Dermis blood vessel endothelial cell (primary cell): ENCODE measurements around the gene TLR3. TPM values are rescaled to one million over a fixed set of nuclear protein-coding genes. Genes with fewer than 3 reads are reported as not detected.
"Not testable (repeated sequence)": the region's sequence is repeated elsewhere in the genome, so short reads cannot be mapped to it uniquely, and the experiment has no call there.

Experiments used
- DNase-seq: peaks from one replicate; pipeline ENCODE4 v3.0.0; 2010
- total RNA-seq: library from RNA; depleted of rRNA; stranded (reverse); fragments of >200 nt; gene quantifications from 2 replicates; pipeline ENCODE4 v1.2.3, GENCODE V29; 2014

The TLR3 gene
- 2.4 and 7.1 TPM in 2 replicates for total RNA-seq

DNA sequence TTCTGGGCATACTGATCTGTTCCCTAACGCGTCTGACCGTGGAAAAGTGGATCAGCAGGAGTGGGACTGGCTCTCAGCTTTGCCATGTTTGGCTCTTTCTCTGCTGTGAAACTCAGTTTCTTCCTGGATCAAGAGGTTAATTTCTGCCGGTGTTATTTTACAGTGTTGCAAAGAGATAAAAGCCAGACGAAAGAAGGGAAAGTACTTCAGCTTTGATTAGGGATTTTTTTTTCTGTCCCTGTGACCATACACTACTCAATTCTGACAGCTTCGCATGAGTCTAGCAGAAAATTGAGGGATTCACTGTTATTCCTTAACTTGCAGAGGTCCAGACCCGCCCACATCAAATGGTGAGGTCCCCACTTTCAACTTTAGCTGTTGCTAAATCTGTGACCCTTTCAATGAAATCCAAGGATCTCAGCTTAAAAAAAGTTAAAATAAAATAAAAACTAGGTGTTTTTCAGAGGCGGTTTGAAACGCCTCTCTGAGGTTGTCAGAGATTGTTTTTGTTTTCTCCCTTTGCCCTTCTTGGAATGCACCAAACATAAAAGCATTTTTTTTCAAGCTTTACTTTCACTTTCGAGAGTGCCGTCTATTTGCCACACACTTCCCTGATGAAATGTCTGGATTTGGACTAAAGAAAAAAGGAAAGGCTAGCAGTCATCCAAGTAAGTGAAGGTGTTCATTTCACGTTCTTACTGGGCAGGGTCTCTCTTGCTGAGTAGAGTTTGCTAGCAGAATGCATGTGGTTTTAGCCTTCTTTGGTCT, at the start of gene TLR3:
TSS of gene TLR3 (plus strand) at position 576 of the 768 bp plus-strand sequence. CDS start 7,464 bp downstream, outside the sequence.
- DNase-seq: peak; percentile 41

DNA sequence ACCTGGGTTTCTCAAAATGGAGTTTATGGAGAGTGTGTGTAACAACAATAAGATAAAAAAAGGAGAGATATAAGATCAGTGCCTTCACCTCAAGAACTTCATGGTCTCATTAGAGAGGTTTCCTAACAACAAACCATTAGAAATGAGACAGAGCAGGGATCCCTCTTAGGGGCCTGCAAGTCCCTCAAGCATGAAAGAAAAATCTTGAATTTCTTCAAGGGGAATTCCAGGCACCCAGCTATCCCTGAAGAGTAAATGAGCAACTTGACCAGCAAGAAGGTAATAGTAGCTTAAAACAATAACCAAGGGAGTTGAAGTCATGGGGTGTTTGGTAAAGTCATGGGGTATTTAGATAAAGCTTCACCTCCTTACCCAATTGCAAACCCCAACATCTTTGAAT, 49.7 kb upstream of the TLR3 start:
- DNase-seq: no peak

DNA sequence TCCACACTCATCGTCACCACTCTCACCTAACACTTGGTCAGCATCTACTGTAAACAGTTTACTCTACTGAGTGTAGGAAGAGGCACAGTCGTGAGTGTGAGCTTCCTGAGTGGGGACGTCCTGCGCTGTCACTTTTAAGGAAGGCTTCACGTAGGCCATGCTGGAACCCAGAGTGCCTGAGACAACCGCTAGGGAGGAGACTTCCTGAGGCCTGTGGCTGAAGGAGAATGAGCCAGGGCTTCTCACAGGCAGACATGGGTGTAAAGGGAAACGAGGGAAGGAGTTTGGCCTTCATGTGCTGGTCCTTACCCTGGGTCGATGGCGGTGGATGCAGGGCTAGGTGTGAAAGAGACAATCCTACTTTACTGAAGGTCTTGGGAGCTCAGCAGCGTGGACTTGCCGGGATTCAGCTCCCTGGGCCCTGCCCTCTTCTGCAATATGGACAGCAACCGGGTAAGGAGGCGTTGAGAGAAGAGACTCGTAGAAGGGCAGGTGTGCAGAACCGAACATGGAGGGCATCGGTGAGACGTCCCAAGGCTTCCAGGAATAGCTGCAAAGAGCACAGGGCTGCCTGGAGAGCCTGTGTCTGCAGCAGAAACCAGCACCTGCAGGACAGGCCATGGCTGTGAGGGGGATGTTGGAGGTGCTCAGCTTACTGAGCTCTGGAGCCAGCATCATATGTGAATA, 48.7 kb upstream of the TLR3 start:
- no peak for DNase-seq

DNA sequence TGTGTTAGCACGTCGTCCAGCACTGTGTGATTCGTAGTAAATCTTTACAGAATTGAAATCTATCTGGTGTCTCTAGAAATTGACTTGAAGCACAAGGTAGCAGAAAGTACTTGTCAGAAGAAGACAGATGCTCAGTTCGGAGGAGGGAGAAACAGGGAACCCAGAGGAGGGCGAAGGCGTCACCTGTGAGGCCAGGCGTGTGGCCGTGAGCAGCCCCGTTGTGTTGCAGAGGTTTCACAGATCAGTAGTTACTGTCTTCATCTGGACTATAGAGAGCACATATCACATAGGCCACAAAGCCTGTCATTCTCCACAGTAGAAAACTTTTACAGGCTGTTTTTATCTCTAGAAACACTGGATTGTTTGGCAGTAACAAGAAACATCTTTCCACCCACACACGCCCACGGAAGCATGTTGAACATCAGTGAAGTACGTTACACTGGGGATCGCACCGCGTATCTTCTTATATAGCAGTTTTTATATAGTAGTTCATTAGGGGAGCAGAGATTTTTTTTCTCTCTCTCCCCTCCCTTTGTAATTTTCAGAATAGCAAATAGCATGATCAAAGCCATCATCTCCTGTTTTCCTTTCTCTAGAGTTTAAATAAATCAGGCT, 48.1 kb upstream of the TLR3 start:
- DNase-seq: no peak

DNA sequence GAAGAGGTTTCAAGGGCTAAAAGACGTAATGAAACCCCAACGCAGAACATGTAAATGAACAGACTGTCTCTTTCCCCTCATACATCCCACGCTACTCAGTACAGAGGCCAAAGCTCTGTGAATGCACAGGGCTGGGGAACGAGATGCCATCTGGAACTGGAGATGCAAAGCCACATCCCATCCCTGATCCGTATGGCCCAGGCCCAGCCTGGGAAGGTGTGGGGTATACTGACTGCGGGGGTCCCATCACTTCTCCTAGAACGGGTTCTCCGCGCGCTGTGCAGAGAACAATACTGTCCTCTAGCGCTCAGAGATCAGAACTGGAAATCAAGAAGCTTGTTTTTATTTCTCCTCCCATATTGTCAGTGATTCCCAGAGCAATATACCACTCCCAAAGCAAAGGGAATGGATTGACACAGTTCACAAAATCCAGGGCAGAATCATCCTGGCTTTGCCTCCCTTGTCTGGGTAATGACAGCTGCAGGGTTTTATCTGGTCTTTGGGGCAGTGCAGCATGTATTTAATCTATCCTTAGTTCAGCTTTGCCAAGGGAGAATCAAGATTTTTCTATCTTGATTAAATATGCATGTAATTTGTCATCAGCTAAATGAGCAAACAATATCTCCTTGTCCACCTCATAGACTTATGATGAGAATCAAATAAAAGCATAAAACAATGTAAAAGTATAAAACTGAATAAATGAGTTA, 47.3 kb upstream of the TLR3 start:
- DNase-seq: peak; percentile 75

DNA sequence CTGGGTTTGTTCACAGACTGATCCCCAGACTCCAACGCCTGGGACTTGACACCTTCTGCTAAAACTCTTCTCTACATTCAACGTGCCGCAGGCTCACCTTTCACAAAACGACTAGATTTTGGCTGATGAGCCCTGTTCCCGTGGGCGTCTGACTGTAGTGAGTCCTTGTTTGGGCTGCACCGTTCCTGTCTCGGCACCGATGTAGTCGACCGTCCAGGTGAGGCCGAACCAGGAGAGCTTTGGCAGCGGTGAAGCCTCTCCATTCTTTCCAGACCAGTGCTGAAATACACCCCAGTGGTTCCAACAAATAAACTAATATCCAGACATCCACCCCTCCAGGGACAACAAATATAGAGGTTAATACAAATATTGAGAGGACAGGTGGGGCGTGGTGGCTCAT, 45.0 kb upstream of the TLR3 start:
- no peak for DNase-seq

DNA sequence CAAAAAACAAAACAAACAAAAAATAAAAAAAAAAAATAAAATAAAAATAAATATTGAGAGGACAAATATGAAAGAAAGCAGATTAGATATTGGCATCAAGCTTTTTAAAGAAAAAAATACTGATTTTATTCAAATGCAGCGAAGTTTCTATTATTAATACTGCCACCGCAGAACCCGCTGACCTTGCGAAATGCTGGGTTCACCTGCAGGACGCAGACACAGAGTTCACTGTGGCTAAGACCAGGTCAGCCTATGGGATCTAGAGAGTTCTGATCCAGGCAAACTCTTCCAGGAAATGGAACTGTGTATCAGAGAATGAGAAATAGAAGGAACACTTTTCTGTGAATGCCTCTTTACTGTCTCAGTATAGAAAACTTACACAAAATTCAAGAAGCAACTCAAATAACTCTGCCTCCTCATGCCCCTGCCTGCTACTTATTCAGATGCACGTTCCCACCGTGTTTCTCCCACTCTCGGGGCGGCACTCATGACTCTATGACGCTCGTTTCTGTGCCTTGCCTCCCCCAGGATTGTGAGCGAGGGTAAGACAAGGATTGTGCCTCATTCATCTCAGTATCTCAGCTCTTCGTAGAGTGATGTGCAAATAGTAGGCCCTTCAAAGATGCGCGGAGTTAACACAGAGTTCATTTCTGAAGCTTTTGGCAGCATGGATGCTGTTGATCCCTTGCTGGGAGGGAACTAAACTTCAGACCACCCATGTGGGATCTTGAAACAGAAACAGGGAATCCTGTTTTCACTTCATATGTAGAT, 44.1 kb upstream of the TLR3 start:
- DNase-seq: no peak

DNA sequence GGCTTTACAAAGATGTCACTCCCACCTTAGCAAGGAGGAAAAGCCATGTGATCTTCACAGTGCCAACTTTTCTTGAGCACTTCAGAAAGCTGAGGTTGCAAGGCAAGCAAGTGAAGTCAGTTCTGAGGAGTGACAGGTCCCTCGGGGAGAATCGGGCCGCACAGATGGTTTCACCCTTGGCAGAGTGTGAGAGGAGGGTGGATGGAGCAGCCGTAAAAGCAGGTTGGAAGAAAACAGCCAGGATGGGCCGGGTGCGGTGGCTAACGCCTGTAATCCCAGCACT, 43.6 kb upstream of the TLR3 start:
- no peak for DNase-seq

DNA sequence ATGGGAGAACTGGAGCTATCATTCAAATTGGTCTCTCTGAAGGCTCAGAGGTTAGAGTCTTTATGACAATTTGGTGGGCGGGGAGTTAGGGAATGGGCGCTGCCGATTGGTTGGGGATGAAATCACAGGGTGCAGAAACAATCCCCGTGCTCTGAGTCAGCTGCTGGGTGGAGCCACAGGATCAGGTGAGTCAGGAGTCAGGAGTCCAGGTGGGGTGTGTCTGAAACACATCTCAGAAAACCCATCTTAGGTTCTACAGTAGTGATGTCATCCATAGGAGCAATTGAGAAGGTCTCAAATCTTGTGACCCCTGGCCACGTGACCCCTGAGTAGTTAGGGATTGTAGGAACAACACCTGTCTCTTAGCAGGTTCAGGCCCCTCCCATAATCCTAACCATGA, 41.6 kb upstream of the TLR3 start:
- no peak for DNase-seq

DNA sequence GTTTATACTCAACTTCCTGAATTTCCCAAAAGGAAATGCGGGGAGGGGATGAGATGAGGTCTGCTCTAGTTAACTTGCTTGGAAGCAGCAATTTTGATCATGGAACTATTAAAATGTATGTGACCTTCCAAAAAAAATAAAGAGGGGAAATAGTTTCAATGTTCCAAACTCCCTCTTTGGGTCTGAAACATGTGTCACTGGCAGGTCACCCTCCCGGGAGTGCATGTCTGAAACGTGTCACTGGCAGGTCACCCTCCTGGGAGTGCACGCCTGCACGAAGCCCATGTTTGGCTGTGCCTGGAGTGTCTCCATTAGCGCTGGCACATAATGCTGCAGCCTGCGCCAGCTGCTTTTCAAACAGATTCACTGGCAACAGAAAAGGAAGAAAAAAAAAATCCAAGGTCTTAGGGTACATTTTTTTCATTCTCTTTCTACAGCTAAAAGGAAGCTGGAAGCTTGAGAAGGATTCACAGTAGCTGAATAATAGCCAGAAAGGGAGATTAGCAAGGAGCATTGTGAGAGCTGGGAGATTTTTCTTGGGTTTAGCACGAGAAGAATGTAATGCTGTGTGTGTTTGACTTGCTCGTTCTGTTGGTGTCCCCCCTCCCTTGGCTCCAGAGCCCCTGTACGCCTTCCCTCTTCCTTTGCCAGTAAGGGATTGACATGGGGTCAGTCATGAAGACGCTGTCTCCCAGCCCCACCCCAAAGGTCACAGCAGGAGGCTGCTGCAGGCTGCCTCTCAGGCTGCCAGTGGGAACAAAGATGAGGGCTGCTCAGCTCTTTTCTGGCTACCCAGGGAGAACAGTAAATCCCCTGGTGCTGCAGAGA, 39.2 kb upstream of the TLR3 start:
- DNase-seq: peak; percentile 67

DNA sequence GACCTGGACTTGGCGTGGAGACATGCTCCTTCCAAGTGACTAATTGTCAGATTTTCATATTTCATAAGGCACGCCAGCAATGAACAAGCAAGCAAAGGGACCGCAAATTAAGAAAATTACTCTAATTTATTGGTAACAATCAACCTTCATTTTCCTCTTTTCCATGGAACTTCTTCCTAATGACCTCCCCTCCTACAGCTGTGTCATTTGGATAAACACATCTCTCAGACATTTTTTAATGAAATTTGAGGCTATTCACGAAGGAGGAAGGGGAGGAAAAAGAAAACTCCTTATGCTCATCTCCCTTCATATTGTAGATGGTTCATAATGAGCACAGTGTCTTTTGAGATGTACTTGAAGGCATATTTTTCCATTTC, 38.6 kb upstream of the TLR3 start:
- DNase-seq: no peak

DNA sequence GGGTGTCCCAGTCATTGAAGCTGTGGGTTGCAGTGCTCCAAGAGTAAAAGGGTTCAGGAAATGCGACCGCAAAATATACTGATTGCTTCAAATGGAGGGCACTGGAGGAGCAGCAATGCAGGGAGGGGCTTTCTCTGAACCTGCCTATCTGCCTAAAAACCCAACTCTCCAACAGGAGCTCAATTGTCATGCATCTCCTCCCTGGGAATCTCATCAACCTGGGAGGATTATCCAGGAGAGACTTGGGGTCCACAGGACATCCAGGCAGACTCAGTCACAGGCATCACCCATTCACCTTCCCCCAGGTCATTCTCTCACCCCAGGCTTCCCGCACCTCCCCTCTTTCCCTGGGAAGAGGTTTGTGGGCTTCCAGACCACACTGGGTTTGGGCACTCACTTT, 38.2 kb upstream of the TLR3 start:
- no peak for DNase-seq

DNA sequence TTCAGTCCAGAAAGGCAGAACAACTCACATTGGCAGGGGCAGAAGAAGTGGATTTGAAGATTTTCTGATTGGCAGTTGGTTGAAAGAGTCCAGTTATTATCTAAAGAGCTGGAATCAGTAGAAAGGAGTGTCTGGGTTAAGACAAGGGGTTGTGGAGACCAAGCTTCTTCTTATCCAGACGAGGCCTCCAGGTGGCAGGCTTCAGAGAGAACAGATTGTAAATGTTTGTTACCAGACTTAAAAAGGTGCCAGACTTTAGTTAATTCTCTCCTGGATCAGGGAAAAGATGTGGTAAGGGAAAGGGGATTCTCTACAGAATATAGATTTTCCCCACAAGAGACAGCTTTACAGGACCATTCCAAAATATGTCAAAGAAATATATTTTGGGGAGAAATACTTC, 36.7 kb upstream of the TLR3 start:
- peak; percentile 37 for DNase-seq

DNA sequence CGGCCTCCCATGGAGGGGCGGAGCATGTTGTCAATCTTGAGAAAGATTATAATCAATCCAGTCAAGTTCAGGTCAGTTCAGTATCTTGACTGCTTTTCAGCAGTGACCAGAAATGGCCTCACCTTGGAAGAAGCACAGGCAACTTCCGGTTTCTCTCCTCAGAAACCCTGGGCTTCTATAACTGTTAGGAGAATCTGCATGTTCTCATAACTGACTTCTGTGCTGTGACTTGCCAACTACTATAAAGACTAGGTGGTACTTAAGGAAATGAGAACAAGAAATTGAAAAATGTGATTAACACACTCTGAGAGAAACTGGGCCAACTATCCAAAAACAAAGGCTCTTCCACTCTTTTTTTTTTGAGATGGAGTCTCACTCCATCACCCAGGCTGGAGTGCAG, 35.9 kb upstream of the TLR3 start:
- DNase-seq: no peak

DNA sequence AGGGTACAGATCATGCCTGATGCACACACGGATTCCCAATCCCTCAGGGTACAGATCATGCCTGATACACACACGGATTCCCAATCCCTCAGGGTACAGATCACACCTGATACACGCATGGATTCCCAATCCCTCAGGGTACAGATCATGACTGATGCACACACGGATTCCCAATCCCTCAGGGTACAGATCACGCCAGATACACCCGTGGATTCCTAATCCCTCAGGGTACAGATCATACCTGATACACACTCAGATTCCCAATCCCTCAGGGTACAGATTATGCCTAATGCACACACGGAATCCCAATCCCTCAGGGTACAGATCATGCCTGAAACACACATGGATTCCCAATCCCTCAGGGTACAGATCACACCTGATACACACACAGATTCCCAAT, 34.3 kb upstream of the TLR3 start:
- not testable (repeated sequence) for DNase-seq

DNA sequence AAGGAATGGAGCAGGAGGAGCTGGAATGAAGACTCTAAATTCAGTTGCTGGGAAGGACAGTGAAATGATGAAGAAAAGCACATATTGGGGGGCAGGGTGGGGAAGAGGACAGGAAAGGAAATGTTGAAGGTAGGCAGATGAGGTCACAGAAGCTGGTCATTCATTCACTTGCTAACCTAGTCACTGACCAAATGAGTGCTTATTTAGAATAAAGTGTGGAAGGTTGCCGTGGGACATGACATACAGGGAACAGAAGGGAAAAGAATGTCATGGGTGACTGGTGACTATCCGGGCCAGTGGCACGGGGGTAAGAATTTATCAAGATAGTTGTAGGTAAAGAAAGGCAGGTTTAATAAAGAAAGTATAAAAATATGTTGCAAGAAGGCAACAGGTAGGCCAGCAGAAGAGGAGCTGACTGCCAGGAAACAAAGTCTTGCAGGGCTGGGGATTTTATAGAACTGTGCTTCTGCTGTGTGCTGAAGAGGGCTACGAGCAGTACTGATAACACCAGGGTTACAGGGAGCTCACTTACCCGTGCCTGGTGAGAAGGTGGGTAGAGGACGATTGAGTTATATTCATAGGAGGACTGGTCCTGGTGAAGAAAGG, 31.9 kb upstream of the TLR3 start:
- DNase-seq: no peak

DNA sequence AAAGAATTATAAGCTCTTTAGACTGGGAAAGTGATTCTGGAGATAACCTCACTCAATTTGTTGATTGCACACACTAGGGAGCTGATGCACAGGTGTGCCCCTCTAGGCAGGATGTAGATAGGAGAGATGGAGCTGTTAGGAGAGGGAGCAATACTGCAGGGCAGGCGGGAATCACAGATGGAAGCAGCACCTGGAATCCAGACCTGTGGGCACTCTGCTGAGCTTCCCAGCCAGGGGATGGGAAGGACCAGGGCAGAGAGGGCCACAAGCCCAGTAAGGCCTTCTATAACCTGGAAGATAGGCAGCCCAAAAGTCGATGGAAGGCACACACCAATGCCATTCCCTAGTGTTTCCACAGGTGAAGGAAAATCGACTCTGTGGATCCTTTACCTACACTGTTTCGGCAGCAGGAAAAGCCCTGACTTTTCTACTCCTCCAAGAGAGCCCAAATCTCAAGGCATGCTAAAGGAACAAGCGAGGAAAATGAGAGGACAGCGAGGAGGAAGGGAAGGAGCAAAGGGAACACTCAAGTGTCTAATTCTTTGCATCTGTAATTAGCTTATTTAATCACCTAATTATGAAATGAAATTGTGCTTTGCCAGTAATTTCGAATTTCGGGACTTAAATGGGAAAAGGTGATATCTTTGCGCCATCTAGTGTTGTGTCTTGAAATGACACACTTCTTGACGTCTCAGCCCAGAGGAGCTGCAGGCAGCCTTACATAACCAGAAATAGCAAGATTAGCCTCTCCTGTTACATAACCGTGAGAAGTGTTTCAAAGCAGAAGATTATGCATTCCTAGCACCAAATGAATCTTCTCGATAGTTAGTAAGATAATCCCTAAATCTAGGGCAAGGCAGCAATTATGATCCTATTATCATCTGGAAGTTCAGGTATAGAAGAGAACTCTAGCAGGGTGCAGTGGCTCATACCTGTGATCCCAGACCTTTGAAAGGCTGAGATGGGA, 31.0 kb upstream of the TLR3 start:
- DNase-seq: peak; percentile 92

DNA sequence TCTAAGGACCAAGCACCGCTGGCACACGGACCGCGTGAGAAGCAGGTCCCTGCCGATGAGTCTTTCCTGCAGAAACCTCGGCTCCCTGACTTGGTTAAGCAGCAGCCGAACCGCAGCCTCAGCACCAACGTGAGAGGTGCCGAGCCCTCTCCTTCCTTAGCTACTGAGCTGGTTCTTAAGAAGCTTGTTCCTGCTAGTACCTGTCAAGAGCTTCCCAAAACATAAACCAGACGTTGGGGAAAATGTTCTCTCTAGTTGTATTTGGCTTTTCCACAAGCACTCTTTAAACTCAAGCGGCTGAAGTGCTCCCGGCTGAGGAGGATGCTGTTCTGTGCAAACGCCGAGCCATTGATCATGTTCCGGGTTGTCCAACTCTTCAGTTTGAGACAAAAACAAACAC, 29.3 kb upstream of the TLR3 start:
- DNase-seq: no peak

DNA sequence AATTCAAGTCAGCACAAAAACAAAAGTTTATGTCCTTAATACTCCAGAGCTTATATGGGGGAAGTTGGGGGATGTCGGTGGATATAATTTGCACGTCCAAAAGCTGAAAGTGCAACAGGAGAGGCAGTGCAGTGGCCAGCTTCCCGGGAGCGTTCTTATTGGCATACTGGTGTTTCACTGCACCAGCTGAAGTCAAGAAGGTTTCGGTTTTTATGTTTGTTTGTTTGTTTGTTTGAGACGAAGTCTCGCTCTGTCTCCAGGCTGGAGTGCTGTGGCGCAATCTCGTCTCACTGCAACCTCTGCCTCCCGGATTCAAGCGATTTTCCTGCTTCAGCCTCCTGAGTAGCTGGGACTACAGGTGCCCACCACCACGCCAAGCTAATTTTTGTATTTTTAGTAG, 28.6 kb upstream of the TLR3 start:
- DNase-seq: no peak

DNA sequence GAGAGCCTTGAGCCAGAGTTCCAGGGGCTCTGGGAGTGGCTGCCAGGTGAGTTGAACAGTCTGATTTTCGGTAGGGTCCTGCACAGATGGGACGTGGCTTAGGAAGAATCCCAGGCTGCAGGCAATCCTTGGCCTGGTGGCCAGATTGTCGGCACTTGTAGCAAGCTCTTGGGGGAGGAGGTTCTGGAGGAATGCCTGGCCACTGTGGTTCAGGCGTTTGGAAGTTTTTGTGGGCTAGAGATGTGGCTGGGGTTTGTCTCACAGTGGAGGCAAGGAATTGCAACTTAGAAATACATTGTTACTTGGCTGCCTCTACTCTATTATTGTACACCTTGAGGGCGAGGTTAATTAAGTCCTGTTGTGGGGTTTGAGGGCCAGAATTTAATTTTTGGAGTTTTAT, 21.5 kb upstream of the TLR3 start:
- not testable (repeated sequence) for DNase-seq
